ENCODE measurements around the gene GPR4.

GPR4 gene

GRCh38 chr19:45597425-45598111 is 4.4 kb downstream of the GPR4 start:
- TF ChIP-seq FOXP2 (optimal IDR thresholded peaks at IDR 0.05; ENCODE audit: borderline replicate concordance, extremely low read depth, extremely low read length, insufficient read depth) (no peak), TAF1 (IDR thresholded peaks at IDR 0.05; ENCODE audit: borderline replicate concordance, insufficient read depth, low read length) (no peak), REST (IDR thresholded peaks at IDR 0.05; ENCODE audit: insufficient read depth in 1 of 2, low read depth in 2 of 2, low read length in 2 of 2) (no peak), SIN3A (IDR thresholded peaks at IDR 0.05; ENCODE audit: borderline replicate concordance, insufficient read depth, low read length) (no peak), POLR2AphosphoS5 (IDR thresholded peaks at IDR 0.05; ENCODE audit: low read depth, low read length) (no peak)

GRCh38 chr19:45595814-45596213 is 6.2 kb downstream of the GPR4 start:
- no peak for TF ChIP-seq POLR2AphosphoS5 (IDR thresholded peaks at IDR 0.05; ENCODE audit: low read depth, low read length)
- TF ChIP-seq REST (IDR thresholded peaks at IDR 0.05; ENCODE audit: insufficient read depth in 1 of 2, low read depth in 2 of 2, low read length in 2 of 2): no peak
- TF ChIP-seq TAF1 (IDR thresholded peaks at IDR 0.05; ENCODE audit: borderline replicate concordance, insufficient read depth, low read length): no peak
- TF ChIP-seq SIN3A (IDR thresholded peaks at IDR 0.05; ENCODE audit: borderline replicate concordance, insufficient read depth, low read length): no peak
- TF ChIP-seq FOXP2 (optimal IDR thresholded peaks at IDR 0.05; ENCODE audit: borderline replicate concordance, extremely low read depth, extremely low read length, insufficient read depth): no peak

GRCh38 chr19:45593520-45593919 is 8.5 kb downstream of the GPR4 start:
- TF ChIP-seq SIN3A (IDR thresholded peaks at IDR 0.05; ENCODE audit: borderline replicate concordance, insufficient read depth, low read length): no peak
- TF ChIP-seq TAF1 (IDR thresholded peaks at IDR 0.05; ENCODE audit: borderline replicate concordance, insufficient read depth, low read length): no peak
- TF ChIP-seq POLR2AphosphoS5 (IDR thresholded peaks at IDR 0.05; ENCODE audit: low read depth, low read length): no peak
- no peak for TF ChIP-seq FOXP2 (optimal IDR thresholded peaks at IDR 0.05; ENCODE audit: borderline replicate concordance, extremely low read depth, extremely low read length, insufficient read depth)
- TF ChIP-seq REST (IDR thresholded peaks at IDR 0.05; ENCODE audit: insufficient read depth in 1 of 2, low read depth in 2 of 2, low read length in 2 of 2): no peak

- TF ChIP-seq SIN3A (IDR thresholded peaks at IDR 0.05; ENCODE audit: borderline replicate concordance, insufficient read depth, low read length) (no peak), REST (IDR thresholded peaks at IDR 0.05; ENCODE audit: insufficient read depth in 1 of 2, low read depth in 2 of 2, low read length in 2 of 2) (no peak), TAF1 (IDR thresholded peaks at IDR 0.05; ENCODE audit: borderline replicate concordance, insufficient read depth, low read length) (no peak), FOXP2 (optimal IDR thresholded peaks at IDR 0.05; ENCODE audit: borderline replicate concordance, extremely low read depth, extremely low read length, insufficient read depth) (no peak), POLR2AphosphoS5 (IDR thresholded peaks at IDR 0.05; ENCODE audit: low read depth, low read length) (no peak)
Measured at GRCh38 chr19:45592366-45592765, 9.6 kb downstream of the GPR4 start.
